Limb (tissue), 2 donors: Measurements from ENCODE around the gene PEX10.
A peak's percentile ranks its signal among the peaks of the same experiment; 100 is the strongest.

Experiments
- DNase-seq, 2 donors: peaks; one replicate each; pipeline ENCODE4 v3.0.0-alpha.2; 2016; ENCODE audit errors: extremely low spot score in 2 of 2

Gene PEX10

DNA sequence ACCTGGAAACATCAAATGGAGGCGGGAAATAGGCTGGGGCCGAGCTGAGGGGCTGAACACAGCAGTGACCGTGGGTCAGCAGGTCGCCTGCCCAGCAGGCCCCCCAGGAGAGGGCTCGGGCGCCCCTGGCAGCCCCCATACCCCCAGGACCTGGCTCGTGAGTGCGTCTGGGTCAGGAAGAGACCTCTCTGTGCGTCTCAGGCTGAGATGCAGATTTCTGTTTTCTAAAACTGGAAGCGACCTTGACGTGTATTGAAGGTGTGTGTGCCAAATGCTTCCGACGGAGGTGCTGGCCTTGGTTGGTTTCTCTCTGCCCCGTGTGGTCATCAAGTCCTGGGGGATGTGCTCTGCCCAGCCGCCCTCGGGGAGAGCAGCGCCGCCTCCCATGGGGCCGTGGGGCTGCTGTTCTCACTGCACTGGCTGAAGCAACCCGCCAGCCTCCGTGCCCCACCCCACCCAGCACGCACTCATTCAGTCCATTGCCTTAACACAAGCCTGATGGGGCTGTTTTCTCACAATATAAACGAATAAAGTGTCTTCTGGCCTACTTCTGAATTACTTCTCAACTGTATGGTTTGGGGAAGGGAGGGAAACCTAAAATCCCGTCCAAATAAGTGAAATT, 7.4 kb downstream of the PEX10 start:
- no peak for DNase-seq

GRCh38 chr1:2404142-2404889, 8.0 kb downstream of the PEX10 start:
- no peak for DNase-seq

DNA sequence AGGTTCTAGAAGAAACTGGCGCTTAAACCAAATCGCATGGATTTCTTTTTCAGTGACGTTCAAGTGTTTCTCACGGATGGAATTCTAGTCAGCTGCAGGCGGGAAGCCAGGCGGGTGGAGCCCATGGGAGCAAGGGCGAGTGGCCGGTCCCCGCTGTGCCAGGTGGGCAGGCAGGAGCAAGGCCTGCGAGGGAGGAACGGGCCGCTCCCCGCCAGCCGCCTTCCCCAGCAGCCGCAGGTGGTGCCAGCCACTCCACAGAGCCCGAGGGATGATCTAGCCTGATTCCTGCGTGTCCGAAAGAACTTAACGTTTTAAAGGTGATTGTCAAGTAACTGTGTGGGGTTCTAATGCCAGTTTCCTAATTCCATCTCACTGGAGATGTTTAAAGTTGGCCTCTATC, 9.1 kb downstream of the PEX10 start:
- no peak for DNase-seq

GRCh38 chr1:2402420-2402819, 9.9 kb downstream of the PEX10 start:
- DNase-seq = no peak

- no peak for DNase-seq
These were observed 11.3 kb downstream of the PEX10 start for GRCh38 chr1:2400950-2401649.

DNA sequence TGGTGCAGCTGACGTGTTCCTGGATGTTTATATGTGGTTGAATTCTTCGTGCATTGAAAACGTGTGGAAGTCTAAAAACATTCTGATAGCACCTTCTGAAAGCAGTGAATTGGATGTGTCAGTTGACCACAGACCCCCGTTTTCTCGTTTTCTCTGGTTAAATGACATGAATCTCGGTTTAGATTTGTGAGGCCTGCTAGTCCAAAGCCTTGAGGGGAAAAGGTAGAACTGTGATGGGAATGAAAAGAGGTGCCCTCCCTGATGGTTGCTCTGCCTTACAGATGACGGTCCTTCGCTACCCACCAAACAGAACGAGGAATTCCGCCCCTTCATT, 11.8 kb downstream of the PEX10 start:
- no peak for DNase-seq

- DNase-seq = no peak
These were observed 12.3 kb downstream of the PEX10 start for GRCh38 chr1:2399890-2400575.

DNA sequence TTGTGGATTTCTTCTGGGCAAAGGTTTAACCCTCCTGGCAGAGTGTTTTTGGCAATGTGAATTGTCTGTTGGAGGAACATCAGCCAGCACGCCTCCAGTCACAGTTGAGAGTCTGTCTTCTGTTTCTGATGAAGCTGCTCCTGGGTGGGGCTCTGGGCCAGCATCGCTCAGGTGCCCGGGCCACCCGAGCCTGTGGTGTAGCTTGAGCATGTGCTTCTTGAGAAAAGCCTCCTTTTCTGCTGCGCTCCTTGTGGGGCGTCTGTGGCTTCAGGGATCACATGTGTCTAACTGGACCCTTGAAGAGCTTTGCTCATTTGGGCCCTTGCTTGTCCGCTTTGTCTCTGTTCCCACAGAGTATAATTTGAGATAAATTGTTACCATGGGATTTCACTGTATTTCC, 13.5 kb downstream of the PEX10 start:
- DNase-seq = no peak

DNA sequence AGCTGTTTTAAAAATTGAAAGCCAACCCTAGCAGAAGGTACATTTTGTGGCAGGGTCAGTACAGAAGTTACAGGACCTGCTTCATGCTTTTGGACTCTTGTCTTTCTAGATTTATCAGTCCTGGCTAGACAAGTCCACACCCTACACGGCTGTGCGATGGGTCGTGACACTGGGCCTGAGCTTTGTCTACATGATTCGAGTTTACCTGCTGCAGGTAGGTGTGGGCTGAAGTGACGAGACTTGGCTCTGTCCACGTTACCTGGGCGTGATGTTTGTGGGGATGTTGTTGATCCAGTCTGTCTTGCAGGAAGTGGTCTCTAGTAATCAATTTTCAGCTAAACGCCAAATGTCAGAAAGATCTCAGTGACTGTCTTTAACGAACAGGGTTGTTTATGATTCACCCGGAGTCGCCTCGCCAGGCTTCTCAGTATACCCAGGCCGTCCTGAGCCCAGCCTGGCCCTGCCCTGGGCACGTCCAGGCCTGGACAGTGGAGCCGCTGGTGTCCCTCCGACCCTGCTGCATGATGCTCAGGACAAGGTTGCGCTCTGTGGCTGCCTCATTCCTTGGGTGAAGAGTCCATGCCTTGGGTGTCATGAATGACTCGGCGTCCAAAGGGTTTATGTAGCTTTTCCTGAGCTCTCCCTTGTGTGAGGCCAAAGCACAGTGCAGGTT, 15.2 kb downstream of the PEX10 start:
- no peak for DNase-seq

DNA sequence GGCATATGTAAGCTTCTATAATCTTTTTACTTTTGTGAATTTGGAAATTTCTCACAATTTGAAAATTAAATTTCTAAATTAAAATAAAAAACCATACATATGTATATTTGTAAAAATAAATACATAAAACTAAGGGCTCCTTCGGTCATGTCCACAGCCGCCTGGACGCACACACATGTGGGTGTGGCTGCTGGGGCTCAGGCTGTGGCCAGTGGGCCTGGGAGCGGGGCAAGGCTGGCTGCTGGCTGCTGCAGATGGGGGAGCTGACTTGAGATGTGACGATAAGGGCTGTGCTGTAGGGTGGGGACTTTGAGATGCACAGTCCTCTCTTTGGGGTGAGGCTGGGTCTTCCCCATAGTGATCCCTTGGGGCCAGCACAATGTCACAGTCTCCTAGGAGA, 15.9 kb downstream of the PEX10 start:
- DNase-seq = no peak

DNA sequence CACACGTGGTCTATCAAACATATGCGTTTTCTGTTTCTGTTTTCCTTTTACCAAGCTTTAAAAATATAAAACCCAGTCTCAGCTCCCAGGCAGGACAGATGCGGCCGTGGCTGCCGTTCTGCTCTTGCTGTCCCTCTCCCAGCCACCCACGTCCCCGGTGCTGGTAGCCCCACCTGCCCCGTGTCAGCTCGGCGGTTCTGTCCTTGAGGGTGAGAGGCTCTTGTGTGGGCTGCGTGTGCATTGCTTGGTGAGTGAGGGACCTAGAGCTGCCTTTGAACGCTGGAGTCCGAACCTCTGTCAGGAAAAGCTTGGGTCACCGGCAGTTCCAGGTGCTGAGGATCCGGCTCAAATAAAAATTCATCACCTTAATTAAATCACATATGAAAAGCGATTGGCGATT, 16.3 kb downstream of the PEX10 start:
- no peak for DNase-seq

DNA sequence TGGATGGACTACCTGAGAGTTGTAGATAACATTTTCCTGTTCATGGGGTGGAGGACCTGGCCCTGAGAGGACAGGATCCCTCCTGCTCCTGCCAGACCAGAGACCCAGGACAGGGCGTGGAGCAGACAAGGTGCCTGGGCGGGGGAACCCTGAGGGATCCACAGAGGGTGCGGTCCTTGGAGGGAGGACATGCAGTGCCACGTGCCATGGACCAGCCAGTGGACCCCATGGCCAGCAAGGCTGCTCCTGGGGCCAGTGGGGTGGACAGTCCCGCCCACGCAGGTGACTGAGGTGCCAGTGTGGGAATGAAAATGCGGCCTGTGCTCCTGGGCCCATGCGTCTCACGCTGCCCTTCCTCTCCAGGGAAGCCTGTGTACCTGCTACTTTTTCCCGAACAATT, 17.1 kb downstream of the PEX10 start:
- DNase-seq = no peak

DNA sequence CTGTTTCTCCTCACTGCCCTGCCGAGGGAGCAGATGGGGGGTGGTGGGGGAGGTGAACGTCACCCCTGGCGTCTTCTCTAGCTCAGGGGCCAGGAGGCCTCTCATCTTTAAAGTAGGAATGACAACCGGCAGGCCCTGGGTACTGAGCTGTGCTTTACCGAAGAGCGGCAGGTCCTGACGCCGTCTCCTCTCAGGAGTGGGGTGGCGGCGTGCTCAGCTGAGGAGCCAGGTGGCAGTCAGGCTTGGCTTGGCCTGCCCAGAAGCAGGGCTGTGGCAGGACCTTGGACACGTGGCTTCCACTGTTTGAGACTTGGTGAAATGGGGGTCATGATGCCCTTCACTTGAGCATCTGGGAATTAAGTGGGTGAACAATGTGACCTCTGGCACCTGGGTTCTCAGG, 17.6 kb downstream of the PEX10 start:
- no peak for DNase-seq

DNA sequence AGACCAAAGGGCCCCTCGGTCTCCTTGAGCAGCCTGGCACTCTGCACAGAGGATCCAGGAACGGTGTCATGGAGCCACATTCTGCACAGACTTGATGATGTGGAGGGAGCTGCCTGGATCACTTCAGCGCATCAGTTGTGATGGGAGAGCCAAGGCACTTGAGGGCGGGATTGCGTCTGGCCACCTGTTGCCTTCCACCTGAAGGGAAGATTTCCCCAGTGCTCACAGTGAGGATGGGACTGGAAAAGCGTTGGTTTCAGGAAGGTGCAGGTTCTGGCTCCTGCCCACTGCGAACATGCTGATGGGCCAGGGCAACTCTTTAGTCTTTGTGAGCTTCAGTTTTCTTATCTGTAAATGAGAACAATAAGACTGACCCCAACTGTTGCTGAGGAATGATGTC, 18.1 kb downstream of the PEX10 start:
- DNase-seq = no peak

GRCh38 chr1:2393471-2393877, 18.9 kb downstream of the PEX10 start:
- DNase-seq = no peak

- no peak for DNase-seq
These were observed 19.7 kb downstream of the PEX10 start for GRCh38 chr1:2392686-2393085.

DNA sequence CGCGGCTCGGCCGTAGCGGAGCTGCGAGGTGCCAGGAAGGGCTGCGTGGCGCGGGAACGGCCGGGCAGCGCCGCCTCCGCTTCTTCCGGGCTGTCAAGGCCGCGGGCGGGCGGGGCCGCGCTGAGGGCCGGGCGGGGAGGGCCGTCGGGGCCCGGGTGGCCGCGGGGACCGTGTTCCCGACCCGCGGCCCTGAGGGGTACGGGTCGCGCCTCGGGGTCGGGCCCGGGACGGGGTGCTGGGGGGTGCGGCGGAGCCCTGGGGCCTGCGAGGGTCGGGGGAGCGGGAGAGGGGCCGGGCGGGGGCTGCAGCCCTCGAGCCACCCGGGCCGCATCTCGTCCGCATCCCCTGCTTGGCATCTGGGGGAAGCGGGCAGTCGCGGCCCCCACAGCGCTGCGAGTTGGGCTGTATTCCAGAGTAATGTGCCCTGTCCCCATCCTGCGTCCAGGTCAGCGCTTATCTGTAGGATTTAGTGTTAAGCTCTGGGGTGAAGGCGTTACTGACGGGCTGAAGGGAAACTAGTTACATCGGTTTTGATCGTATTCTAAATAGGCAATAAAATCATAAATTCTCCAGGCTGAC, 20.3 kb downstream of the PEX10 start:
- DNase-seq = no peak

DNA sequence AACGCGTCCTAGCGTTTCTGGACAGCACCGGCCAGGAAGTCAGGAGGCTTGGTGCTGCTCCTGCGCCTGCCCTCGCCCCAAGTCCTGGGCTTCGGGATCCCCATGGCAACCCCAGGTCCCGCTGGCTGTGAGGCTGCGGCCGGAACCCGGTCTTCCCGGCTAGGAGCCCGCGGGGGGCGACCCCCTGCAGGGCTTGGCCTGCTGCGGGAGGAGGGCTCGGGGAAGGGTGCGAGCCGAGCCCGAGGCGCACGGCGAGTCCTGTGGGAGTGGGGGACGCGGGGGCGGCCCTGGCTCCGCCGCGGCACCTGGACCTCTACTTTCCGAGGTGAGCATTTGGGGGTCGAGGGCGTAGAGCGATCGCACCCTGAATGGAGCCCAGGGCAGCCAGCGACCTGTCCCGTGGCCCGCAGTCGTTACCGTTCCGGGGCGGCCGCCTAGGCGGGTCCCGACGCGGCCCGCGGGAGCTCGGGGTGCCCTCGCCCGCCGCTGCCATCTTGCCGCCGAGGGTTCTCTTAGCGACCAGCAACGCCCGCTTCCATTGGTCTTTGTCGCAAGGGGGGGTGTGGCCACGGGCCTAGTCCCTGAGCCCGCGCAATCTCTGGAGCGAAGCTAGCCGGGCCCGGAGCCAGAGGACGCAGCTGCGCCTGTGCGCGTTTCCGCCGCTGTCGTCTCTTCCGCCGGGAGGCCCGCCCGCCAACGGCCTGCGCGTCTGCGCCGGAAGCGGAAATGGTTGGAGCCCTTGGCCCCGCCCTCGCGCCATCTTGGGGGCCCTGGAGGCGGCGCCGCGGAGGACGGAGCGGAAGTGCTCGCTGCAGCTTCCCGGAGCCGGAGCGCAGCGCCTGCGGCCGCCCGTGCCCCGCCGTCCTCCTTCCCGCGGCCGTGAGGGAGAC, 21.1 kb downstream of the PEX10 start, which contains the start of the genes MORN1 and RER1:
TSS of gene MORN1 (minus strand) at position 514 of the 890 bp plus-strand sequence. CDS start at position 493, 21 bp downstream.
TSS of gene RER1 (plus strand) at position 801 of the 890 bp plus-strand sequence. CDS start 3,950 bp downstream, outside the sequence.
- DNase-seq = peak; percentile 99 to 100

DNA sequence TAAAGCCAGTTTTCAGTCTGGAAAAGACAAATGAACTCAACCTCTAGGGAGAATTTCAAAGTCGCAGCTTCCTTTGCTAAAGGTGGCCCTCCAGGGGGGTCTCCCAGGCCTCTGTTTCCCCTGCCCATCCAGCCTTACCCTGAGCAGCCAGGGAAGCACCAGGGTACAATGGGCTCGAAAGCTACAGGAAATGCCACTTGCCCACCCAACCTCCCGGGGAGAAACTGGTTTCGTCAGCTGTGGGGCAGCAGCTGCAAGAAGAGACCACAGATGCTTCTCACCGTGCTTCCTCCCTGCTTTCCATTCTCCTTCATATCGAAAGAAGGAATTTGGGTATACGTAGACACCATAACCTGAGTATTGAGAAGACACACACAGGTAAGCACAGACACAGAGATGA, 22.7 kb downstream of the PEX10 start:
- no peak for DNase-seq
